Activated CD8-positive, alpha-beta memory T cell treated with anti-CD3 and anti-CD28 coated beads for 36 hours (primary cell): ENCODE data around the gene PTPRD. TPM values are rescaled to one million over a fixed set of nuclear protein-coding genes. Genes with fewer than 3 reads are reported as not detected.
"Not testable (repeated sequence)": the region's sequence is repeated elsewhere in the genome, so short reads cannot be mapped to it uniquely, and the experiment has no call there.

Experiments
- CTCF ChIA-PET: fragments of 350-600 bp; sonication (Branson Sonifier 250); formaldehyde crosslinking; loops from one replicate; lab custom pipeline; 2021; ENCODE audit warnings: antibody characterized with exemption; lab: Charles Lee
- POLR2A ChIA-PET: fragments of 350-600 bp; sonication (Branson Sonifier 250); formaldehyde crosslinking; loops from one replicate; lab custom pipeline; 2021; ENCODE audit warnings: antibody characterized with exemption; lab: Charles Lee
- total RNA-seq, 2 experiments: library from RNA; stranded (reverse); gene quantifications; one replicate each; pipeline ENCODE4 v1.2.3, GENCODE V29; 2021

The PTPRD gene
- total RNA-seq, 2 experiments from 2014 or later: 0.10 to 0.15 TPM

DNA sequence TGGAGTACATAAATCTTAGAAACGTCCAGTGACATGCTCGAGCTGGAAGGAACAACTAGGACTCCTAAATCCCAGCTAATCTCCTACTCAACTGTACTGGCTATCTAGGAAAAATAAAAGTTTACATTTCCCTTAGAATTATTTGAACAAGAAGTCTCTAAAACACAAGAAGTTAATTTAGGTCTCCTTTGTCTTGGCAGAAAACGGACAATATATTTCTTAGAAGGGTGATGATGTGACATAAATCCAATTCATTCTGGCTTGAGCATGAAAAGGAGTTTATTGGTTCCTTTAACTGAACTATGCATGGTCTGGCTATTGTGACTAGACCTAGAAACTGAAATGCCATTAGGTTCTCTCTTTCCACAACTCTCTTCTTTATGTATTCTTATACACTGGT, 1571.0 kb downstream of the PTPRD start:
- POLR2A ChIA-PET: no interaction called here
- CTCF ChIA-PET: no interaction called here

DNA sequence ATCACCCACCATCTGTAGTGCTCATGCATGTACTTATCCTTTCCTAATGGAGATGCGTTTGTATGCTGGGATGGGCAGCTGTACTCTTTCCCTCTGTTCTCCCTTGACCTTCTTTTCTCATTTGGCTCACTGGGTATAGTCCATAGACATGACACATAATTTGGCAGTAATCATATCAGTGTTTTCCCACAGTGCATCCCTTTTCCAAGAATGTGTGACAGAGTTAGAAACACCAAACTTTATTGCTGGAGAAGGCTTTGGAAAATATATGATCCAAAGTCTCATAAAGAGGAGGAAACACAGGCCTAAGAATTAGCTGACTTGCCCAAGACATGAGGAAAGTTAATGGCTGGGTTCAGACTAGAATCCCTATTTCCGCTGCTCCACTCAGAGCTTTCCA, 1579.8 kb downstream of the PTPRD start:
- ChIA-PET CTCF (no interaction called here), POLR2A (no interaction called here)

DNA sequence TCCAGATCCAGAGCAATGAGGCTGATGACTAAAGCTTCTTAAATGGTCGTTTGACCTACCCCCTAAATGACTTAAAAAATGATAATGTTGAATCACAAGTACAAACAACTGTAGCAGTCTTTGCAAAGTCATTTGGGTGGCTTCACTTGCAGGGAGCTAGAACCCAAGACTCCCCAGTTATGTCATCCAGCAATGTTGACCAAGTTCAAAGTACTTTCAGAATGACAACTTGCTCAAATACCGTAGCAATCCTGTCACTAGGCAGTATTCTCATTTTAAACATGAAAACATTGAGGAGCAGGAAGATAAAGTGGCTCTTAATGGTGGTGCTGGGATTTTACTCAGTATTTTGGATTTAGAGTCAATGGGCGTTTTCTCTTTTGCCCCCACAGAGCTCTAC, 1596.2 kb downstream of the PTPRD start:
- ChIA-PET POLR2A (no interaction called here), CTCF (no interaction called here)

DNA sequence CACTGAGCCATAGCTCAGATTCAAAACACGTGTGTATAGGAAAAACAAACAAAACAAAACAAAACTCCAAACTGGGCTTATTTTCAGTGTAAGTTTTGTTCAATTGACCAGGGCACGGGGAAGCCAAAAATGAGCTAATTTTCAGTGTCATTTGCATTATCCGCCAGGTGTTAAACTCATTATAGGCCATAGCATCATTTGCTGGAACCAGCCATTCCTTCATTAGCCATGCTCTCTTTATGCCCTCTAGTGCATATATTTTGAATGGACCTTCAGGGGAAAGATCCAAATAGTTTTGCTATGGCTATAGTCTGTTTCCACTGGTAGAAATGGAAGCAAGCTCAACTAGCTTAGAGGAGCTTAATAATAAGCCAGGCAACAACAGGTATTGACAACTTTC, 1608.0 kb downstream of the PTPRD start:
- ChIA-PET POLR2A (no interaction called here), CTCF (no interaction called here)

DNA sequence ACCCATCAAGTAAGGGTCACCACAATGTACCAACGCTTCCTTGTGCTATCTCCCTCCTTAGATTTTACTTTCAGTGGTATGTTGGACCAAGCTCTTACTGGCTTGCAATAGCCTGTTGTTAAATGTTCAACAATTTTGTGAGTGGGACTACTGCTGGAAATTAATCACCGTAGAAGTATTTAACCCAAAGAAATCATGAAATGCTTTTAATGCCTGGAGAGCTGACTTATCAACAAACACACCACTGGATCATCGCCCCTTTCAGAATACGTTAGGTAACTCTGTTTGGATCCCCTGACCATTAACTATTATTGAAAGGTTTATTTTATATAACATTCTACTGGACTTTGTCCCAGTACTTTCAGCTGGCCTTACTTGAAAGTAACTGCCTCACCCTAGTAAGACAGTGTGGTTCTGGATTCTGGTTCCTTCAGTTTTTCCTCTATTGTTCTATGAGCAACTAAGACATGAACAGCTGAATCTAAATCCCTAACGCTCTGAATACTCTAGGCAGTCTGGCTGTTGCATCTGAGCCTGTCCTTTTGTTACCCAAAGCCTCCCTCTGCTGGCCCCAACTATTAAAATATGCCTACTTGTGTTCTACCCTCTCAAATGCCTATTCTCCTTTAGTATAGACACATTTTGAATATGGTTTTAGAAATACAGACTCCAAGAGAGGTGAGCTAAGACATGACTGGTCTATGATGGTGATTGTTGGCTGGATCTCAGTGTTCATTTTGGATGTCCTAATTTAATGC, 1609.8 kb downstream of the PTPRD start:
- POLR2A ChIA-PET: no interaction called here
- CTCF ChIA-PET: no interaction called here

DNA sequence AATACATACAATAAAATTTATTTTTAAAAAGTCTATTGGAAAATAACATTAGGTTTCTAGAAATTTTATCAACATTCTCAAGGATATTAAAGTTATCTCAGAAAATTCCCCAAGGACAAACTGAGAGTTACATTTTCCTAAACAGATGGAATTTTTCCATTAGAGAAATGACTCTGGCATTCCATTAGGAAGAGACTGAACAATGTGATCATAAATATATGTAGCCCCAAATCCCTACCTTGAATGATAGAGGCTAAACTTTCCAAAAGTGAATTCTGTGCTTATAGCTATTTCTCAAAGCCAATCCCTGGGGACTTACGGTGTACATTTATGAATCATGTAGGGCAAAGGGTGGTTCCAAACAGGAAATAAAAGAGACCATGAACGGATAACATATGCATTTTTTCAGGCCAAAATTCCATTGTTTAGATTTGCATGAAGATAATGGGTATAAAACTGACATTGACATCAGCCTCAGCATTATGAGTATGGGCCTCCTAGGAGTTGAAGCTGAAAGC, 1632.2 kb downstream of the PTPRD start:
- CTCF ChIA-PET: no interaction called here
- POLR2A ChIA-PET: no interaction called here

DNA sequence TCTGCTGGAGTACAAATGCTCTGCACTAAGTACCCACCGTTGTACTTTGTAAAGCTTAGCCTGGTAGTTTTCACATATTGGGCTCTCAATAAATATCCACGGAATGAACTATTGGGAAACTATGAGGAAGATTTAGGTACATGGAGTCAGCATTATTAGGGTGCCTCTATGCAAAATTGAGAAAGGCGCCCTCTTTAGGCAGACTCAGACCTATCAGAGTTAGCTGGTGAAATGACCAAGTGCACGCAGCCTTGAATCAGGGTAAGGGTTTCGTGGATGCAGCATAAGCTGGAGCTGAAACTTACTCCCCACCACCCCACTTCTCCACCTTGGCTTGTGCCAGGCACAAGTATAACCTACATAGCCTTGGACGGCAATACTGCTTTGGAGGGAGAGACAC, 1634.5 kb downstream of the PTPRD start:
- POLR2A ChIA-PET: no interaction called here
- CTCF ChIA-PET: no interaction called here

DNA sequence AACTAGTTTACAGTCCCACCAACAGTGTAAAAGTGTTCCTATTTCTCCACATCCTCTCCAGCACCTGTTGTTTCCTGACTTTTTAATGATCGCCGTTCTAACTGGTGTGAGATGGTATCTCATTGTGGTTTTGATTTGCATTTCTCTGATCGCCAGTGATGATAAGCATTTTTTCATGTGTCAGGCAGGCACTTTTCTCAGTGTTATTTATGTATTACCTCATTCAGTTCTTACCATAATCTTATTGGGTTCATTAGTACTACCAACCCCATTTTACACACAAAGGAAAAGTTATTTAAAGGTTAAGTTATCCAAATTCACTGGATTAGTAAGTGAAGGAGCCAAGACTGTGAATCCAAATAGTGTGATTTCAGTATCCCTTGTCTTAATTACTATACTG, 1644.5 kb downstream of the PTPRD start:
- CTCF ChIA-PET, POLR2A ChIA-PET: not testable (repeated sequence)

DNA sequence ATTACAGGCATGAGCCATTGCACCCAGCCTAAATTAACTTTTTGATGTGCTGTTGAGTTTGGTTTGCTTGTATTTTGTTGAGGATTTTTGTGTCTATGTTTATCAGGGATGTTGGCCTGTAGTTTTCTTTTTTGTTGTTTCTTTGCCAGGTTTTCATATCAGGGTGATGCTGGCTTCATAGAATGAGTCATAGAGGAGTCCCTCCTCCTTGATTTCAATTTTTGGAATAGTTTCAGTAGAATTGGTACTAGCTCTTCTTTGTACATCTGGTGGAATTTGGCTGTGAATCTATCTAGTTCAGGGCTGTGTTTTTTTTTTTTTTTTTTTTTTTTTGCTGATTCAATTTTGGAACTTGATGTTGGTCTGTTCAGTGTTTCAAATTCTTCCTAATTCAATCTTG, 1648.9 kb downstream of the PTPRD start:
- ChIA-PET CTCF (no interaction called here), POLR2A (no interaction called here)

DNA sequence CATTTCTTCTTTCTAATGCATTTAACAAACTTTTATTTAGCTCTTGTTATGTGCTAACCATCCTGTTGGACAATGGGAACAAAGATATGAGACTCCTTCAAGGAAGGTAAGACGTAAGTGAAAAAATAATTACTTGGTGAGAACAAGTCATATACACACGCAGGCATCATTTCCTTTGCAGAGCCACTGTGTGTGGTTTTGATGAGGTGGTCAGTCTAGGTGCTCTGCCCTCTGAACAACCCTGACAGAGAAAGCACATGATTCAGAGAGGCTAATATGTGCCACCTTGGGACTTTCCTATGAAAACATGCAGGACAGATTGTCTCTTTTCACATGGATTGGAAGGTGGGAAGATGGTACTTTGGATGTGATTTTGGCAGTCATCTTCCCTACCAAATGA, 1650.7 kb downstream of the PTPRD start:
- ChIA-PET POLR2A (no interaction called here), CTCF (no interaction called here)

DNA sequence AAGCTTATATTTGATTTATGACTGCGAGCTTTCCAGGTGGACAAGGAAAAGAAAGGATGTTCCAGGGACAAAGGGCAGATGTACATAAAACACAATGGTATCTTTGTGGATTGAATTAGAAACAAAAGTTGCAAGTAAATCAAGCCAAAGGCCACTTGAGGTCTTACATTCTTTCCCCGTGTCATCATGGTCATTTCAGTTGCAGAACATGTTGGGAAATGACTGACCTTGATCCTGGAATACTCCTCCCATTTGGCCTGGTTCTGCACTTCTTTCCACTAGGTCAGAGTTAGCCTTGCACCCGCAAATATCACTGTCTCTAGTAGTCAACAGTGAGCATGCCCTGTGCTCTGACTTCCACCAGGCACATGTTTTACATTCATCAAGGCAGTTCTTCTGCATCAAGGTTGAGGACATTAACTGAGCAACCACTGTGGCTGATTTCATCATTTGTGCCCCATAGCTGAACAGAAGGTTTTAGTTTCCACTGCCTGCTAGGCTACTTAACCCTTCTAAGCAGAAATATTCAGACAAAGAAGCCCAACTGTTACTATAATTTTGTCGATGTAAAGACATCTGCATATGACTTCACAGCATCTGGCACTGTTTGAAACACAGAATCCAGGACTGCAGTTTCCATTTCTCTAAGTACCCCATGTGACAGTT, 1651.5 kb downstream of the PTPRD start:
- ChIA-PET CTCF (no interaction called here), POLR2A (no interaction called here)

DNA sequence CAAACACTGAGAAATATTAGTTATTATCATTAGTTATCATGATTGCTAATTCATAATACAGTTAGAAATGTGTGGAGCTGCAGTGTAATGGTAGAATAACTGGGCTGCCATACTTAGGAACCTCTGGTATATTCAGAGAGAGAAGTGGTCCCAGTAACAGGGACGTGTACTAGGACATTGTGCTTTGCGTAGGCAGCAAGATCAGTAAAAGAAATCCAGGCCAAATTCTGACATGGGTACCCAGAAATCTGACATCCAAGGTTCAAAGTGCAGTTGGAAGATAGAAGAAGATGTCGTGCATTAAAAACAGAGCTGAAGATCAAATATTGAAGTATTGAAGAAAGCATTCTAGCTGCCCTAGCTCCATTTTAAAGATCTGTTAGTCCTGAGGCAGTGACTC, 1652.5 kb downstream of the PTPRD start:
- POLR2A ChIA-PET: no interaction called here
- CTCF ChIA-PET: no interaction called here

DNA sequence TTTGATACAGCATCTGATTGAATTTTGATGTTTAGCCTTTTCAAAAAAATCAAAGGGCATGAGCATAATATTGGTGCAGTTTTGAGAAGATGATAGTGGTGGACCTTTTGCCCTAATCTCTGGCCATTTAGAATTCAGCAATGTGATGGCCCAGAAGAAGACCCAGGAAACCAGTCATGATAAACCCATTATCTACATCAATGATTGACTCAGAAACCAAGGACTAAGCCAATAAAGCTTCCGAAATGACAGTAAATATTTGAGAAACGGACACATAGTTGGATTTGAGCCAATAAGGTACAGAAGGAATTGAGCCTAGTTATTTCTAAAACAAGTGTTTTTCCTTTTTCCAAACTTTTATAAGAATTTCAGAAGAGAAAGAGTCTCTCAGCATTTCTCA, 1654.4 kb downstream of the PTPRD start:
- ChIA-PET POLR2A (no interaction called here), CTCF (no interaction called here)

DNA sequence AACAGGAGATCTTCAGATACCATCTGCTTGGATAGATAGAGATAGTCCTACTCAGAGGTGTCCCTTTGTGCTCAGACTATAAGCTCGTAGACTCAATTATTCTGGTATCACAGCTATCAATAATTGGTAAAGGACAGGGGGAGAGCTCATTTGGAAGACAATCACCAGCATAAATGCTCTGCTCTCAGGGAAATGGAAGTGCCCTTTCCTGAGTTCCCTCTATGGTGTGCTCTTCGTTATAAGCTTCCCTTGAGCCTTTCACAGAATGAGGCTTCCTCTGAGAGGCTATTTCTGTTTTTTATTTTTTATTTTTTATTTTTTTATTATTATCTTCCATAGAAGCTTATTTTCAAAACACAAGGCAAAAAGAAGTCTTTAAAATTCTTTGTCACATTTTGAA, 1657.5 kb downstream of the PTPRD start:
- POLR2A ChIA-PET: no interaction called here
- CTCF ChIA-PET: no interaction called here

DNA sequence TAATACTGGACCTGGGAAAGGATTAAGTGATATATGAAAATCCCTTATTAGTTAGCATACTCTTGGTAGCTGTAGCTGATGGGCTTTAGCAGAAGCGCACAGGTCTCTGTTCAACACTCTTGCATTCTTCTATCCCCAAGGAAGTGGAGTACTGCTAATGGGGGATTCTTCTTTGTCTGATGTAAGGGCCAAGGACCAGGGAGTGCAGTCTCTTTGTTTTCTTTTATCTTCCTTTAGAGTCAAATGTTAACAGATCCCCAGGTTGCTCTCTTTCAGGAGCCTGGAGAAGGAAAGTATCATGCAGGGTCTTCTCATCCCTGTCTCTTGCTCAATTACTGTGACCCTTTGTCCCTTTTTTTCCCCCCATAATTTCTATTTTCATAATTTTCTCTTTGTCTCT, 1666.3 kb downstream of the PTPRD start:
- CTCF ChIA-PET: no interaction called here
- POLR2A ChIA-PET: no interaction called here

DNA sequence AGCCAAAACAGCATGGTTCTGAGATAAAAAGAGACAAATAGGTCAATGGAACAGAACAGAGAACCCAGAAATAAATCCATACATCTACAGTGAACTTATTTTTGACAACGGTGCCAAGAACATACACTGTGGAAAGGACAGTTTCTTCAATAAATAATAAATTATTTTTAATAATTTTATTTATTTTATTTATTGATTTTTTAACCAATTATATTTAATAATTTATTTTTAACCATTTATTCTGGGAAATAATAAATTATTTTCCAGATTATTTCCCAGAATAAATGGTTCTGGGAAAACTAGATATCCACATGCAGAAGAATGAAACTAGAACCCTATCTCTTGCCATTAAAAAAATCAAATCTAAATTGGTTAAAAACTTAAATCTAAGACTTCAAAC, 1669.4 kb downstream of the PTPRD start:
- CTCF ChIA-PET: no interaction called here
- POLR2A ChIA-PET: no interaction called here

DNA sequence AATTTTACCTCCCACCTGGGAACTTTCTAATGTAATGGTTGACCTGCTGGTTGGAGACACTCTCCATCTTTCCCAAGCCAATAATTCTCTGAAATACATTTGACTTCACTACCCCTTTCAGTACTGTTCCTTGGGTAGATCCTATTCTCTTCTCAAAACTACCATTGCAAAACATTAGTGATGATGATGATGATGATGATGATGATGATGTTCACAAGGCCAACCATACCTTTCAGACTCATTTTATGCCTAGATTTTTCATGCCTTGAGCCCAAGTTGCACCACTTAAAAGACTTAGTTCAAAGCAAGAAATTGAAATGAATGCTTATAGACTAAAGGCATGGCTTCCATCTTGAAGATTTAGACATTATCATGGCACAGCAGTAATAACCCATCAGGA, 1672.2 kb downstream of the PTPRD start:
- POLR2A ChIA-PET: no interaction called here
- CTCF ChIA-PET: no interaction called here

DNA sequence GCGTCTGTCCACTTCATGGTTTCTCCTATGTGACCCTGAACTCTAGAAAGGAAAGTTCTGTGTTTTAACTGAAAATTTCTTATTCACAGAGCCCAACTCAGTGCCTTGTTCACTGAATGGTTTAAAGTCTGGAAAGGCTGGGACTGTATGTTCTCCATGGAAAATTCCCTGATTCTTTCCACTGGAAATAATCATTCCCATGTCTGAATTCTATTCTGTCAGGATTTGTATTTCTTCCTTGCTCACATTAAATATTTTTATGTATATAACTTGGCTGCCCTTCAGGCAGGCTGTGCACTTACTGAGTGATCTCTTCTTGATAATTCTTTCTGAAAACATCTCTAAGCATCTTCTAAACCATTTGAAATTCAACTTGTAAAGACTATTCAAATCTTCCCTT, 1686.3 kb downstream of the PTPRD start:
- CTCF ChIA-PET: no interaction called here

DNA sequence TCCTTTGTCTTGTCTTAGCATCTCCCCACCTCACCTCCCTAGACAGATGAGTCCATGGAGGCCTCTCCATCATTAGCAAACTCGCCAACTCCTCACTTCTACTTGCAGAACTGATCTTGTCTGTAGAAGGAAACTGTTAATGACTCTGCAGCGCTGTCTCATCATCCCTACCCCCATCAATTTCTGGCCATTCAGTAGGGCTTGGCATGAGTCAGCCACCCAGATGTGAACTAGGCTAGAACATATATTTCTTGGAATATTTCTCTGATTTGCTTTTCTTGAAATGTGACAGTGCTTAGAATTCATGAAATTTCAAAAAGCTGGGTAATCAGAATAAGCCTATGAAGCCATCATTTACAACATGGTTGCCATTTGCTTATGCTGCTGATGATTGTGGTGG, 1688.2 kb downstream of the PTPRD start:
- ChIA-PET POLR2A (no interaction called here), CTCF (no interaction called here)

More for the DNA sequence above, 1686.3 kb downstream of the PTPRD start:
- POLR2A ChIA-PET: no interaction called here

DNA sequence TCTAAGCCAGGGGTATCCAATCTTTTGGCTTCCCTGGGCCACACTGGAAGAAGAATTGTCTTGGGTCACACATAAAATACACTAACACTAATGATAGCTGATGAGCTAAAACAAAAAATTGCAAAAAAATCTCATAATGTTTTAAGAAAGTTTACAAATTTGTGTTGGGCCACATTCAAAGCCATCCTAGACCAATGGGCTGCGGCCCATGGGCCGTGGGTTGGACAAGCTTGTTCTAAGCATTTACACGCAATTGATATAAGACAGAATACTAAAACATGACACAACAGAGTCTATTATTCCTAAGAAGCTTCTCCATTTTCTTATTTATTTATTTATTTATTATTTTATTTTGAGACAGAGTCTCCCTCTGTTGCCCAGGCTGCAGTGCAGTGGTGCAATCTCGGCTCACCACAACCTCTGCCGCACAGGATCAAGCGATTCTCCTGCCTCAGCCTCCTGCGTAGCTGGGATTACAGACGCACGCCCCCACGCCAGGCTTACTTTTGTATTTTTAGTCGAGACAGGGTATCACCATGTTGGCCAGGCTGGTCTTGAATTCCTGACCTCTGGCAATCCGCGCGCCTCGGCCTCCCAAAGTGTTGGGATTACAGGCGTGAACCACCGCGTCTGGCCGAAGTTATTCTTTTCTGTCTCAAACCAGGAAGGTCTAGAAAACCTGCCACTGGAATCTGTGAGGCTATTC, 1692.2 kb downstream of the PTPRD start:
- POLR2A ChIA-PET, CTCF ChIA-PET: not testable (repeated sequence)
